PC-3 (cell line): ENCODE data around the gene ERGIC1.
A peak's percentile ranks its signal among the peaks of the same experiment; 100 is the strongest.

Experiments used
- CTCF ChIP-seq: fragments of 300-600 bp; sonication (generic); conservative IDR thresholded peaks from 2 replicates; pipeline ENCODE4 v1.5.1; 2017; ENCODE audit warnings: antibody characterized with exemption, low read depth, mild to moderate bottlenecking, low read length
- EZH2phosphoT487 ChIP-seq: fragments of 300-600 bp; sonication (generic); IDR thresholded peaks from 2 replicates; pipeline ENCODE4 v1.6.1; 2018; ENCODE audit warnings: mild to moderate bottlenecking, antibody characterized with exemption, low read length, borderline replicate concordance

GRCh38 chr5:172843825-172844576, 9.9 kb downstream of the ERGIC1 start:
- 0 out of 2 replicates have a peak, but pooled peaks have one; percentile 22 for TF ChIP-seq CTCF
- no peak for TF ChIP-seq EZH2phosphoT487
